ENCODE measurements around the gene MYO16.

MYO16 gene

DNA sequence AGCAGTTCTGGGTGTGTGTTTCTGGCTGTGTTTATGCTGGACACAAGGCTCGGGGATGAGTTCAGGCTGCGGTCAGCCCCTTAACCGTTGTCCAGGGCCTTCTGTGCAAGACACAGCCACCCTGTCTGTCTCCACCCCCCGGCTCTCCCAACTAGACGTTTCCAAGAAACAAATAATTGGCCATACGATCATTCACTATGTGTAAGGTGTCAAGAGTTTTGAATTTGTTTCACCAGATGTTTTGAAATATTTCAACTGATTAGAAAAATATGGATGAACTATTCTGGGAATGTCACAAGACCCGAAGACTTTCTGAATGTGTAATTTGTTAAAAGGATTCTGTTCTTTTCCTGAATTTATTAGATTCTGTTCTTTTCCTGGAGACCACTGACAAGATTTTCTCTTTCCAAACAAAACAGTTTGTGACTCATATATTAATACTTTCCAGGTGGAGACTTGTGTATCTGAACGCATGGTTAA is 318.2 kb downstream of the MYO16 start:
- DNase-seq = no peak

DNA sequence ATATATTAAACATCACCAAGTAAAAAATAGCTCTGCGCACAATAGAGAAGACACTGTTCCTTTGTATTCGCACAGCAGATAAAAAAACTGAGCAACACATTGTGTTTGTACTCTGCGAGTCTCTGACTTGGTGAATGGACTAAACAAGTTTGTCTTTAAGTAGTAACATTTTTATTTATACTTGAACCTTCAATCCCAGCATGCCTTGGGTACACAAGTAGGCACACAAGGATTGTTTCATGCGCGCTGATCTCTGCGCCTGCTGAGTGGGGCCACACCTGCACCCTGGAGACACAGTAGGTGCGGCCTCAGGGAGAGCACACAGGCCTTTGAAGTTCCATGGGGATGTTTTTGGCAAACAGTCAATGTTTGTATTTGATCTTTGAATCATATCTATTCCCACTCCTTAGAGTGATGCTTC is 318.9 kb downstream of the MYO16 start:
- peak; percentile 25 for DNase-seq

DNA sequence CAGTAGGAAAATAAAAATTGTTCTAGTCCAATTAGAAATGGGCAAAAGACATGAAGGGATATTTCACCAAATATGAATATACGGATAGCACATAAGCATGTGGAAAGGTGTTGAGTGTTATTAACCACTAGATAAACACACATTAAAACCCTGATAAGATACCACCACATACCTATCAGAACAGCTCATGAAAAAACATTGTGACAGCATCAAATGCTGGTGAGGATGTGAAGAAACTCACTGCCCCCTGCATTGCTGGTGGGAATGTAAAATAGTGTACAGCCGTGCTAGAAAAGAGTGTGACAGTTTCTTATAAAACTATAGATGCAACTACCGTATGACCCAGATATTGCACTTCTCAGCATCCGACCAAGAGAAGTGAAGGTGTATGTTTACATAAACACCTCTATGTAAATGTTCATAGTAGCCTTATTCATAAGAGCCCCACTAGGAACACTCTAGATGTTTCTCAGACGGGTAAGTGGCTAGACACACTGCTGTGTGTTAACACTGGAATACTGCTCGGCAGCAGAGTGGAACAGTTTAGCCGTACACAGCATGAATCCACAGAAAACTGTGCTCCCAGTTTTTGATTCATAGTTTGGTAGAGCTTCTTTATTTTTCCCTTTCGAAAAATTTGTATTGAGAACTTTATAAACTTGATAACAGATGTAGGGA is 321.1 kb downstream of the MYO16 start:
- DNase-seq = no peak

GRCh38 chr13:108955741-108956140 is 326.3 kb downstream of the MYO16 start:
- no peak for DNase-seq

DNA sequence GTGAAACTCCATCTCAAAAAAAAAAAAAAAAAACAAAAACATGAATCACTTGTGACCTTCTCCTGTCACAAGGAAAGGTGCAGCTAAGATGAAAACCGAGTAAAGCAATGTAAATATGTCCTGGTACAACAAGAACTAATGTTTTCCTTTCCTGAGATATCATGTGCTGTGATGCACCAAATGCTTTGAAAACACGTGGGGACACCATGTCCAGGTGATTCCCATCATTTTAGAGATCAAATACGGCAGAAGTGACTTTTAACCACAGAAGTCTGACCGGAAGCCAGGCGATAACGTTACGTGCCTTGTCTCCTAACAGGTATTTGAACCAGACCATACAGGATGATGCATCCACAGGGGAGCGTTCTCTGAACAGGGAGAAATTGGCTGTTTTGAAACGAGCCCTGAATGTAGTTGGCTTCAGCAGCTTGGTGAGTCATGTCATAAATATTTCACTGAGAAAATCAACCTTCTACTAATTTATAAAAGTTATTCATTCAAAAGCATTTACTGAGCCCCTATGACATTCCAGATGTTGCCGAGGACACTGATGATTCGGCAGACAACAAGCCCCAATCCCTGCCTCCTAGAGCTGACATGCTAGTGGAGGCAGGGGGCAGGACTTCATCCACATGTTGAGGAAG is 328.1 kb downstream of the MYO16 start:
- no peak for DNase-seq

DNA sequence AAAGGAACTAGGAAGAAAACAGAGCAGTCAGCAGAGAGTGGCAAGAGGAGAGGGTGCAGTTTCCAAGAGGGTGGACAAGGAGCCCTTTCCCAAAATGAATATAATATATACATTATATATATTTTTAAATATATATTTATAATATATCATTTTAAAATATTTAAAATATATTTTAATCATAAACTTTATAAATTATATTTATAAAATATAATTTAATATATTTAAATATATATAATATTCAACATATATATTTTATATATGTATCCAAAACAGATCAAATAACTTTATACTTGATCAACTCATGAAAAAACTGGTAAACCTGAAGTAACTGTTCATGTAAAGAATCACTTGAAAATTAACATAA is 328.6 kb downstream of the MYO16 start:
- DNase-seq = no peak

GRCh38 chr13:108959234-108959633 is 329.8 kb downstream of the MYO16 start:
- DNase-seq = no peak

DNA sequence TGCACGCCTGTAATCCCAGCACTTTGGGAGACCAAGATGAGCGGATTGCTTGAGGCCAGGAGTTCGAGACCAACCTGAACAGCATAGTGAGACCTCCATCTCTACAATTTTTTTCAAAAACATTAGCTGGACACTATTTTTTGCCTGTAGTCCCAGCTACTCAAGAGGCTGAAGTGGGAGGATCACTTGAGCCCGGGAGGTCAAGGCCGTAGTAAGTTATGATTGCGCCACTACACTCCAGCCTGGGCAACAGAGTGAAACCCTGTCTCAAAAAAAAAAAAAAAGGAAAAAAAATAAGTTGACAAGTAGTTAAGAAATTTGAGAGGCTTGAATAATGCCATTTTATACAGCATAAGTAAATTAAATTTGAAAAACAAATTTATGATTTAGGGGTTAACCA is 330.6 kb downstream of the MYO16 start:
- DNase-seq = no peak

- DNase-seq = peak; percentile 66
Observed at GRCh38 chr13:108961542-108962125, 332.2 kb downstream of the MYO16 start.

- no peak for DNase-seq
Observed at GRCh38 chr13:108962654-108963053, 333.2 kb downstream of the MYO16 start.

GRCh38 chr13:108963276-108963810 is 333.9 kb downstream of the MYO16 start:
- no peak for DNase-seq

DNA sequence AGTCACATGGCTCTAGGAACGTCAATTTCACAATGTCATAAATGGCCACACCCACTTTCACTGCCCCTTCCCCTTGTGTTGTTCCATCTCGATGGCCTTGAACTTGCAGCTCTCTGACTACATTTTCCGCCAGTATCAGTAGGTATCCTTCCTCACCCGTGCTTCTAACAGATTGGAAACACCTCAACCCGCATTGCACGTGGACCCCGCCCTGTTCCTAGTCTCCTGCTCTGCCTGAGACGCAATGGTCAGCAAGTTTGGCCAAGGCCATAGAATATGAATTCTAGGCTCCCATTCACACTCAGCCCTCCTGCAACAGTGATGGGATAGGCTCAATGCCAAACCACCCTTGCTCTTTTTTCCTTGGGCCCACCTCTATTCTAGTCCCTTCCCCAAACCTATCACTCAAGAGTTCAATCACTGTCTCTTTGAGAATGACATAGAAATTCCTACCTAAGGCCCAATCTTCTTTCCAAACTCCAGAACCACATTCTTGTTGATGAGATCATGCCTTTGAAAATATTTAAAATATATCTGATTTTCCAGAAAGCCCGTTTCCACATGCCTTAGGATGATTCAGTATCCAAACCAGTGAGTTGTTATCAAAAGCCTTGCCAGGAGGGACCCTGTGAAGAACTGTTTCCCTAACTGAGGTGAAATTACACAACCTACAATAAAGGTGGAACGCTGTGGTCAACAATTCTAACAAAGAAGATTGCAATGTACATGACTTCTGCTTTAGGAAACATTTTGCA is 334.6 kb downstream of the MYO16 start:
- DNase-seq = no peak

DNA sequence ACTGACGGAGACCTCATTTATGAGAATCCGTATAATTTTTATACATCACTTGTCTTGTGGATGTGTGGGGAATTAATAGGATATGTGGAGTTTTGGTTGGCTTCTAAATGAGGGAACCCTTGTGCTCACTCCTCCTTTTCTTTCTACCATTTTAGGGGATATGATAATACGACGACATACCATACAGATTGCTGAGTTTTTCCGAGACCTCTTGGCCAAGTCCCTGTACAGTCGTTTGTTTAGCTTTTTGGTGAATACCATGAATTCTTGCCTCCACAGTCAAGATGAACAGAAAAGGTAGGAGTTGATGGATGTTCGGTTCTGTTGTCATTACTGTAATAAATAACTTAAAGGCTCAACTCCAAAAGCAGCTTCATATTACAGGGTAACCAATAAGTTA is 335.2 kb downstream of the MYO16 start:
- no peak for DNase-seq

DNA sequence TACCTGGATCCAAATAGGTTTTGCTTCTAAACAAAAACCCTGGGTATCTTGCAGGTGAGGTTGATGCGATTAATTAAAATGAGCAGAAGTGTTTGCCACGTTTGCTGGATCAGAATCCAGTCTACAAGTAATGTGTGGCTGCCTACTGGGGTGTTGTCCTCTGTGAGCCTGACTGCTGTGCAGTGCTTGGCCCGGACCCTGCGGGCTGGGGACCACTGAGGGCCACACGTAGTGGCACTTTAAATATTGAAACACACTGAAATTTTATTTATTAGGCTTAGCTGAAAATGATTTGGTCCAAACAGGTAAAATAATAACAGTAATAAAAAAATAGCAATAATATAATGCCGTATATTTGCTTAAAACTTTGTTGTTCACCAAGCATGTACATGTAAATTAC is 338.0 kb downstream of the MYO16 start:
- no peak for DNase-seq

- no peak for DNase-seq
Observed at GRCh38 chr13:108968566-108968965, 339.2 kb downstream of the MYO16 start.

- no peak for DNase-seq
Observed at GRCh38 chr13:108974686-108975085, 345.3 kb downstream of the MYO16 start.

DNA sequence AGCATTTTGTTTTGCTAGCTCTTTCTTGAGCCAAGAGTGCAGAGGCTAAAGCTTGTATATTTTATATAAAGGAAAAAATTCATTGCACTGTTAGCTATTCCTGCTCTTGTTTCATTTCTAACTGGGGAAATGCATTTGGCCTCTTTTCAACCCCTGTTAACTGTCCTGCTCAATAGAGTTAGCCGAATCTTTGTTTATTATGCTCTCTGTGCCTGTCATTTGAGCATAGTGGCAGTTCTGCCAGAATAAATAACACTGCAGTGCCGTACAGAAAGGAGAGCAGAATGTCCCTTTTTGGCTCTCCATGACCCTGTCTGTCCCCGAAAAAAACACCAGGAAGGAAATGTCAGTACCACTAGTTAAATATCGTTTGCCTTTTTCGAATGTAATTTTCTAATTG is 350.8 kb downstream of the MYO16 start:
- DNase-seq = no peak

- DNase-seq = no peak
Observed at GRCh38 chr13:108981407-108981806, 352.0 kb downstream of the MYO16 start.

GRCh38 chr13:108983273-108983672 is 353.9 kb downstream of the MYO16 start:
- no peak for DNase-seq

GRCh38 chr13:108984251-108984920 is 355.0 kb downstream of the MYO16 start:
- DNase-seq = no peak

DNA sequence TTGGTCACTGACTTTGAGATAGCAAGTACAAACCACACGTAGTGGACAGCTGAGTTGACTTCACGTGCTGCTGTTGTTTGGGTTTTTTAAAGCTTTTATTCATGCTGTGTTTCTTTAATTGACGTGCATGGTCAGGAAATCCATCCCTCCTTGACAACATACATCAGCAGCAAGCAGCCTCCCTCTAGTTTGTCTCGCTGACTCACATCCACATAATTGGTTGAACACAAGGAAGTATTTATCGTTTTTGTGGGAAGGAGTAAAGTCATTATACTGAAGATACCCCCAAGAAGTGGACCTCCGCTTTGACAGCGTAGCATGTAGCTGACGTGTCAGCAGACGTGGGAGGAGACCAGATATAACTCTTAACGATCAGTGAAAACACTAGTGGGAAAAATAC is 355.8 kb downstream of the MYO16 start:
- no peak for DNase-seq

DNA sequence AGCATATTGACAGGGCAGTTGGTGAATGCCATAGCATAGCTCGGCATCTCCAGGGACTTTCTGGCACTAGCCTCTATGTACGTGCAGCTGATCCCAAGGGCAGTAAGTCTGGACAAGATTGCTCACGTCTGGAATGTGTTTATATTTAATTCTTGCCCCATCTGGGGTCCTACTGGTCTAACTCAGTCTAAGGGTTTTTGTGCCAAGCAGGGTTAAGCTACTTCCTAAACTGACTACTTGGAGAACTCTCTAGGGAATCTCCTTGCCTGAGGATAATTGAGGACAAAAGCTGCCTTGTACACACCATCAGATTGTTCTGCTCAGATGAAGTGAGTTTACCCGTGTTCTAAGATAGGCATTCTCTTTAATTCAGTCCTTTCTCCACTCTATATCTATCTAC is 358.1 kb downstream of the MYO16 start:
- no peak for DNase-seq

DNA sequence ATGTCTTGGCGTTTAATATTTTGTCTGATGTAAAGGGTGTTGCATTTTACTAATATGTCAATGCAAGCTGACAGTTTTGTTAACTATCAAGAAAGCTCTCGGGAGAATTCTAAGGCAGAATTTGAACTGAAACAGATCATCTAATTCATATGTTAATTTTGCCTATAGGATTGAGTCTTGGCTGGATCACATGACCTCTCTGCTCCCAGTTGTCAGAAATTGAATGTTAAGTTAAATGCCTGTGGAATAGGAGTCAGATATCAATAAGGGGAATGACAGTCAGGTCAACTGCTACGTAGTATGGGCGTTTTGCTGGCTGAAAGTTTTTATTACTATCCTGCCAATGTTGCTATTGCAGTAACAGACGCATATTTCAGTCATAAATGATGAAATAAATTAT is 358.5 kb downstream of the MYO16 start:
- no peak for DNase-seq

All from NCI-H748 treated with DMSO at 0.1 percent for 48 hours (cell line).